SJCRH30 (cell line): ENCODE measurements around the gene TBC1D22A. TPM values are rescaled to one million over a fixed set of nuclear protein-coding genes. Genes with fewer than 3 reads are reported as not detected.
A peak's percentile ranks its signal among the peaks of the same experiment; 100 is the strongest.

Experiments used
- DNase-seq, 2 experiments: peaks; one replicate each; pipeline ENCODE4 v3.0.0-alpha.2; 2015 to 2020
- H3K27ac ChIP-seq: fragments of 250-450 bp; sonication (Bioruptor Pico); 2 replicates; pipeline ENCODE4 v1.5.1; 2020; ENCODE audit warnings: mild to moderate bottlenecking, moderate library complexity
- H3K27me3 ChIP-seq: fragments of 250-450 bp; sonication (Bioruptor Pico); 2 replicates; pipeline ENCODE4 v1.5.1; 2020; ENCODE audit warnings: mild to moderate bottlenecking, moderate library complexity
- H3K36me3 ChIP-seq: fragments of 250-450 bp; sonication (Bioruptor Pico); 2 replicates; pipeline ENCODE4 v1.5.1; 2020; ENCODE audit warnings: mild to moderate bottlenecking, moderate library complexity
- H3K4me1 ChIP-seq: fragments of 250-450 bp; sonication (Bioruptor Pico); 2 replicates; pipeline ENCODE4 v1.5.1; 2020; ENCODE audit warnings: mild to moderate bottlenecking, moderate library complexity
- H3K4me3 ChIP-seq: fragments of 250-450 bp; sonication (Bioruptor Pico); 2 replicates; pipeline ENCODE4 v1.5.1; 2020; ENCODE audit warnings: mild to moderate bottlenecking, moderate library complexity
- H3K9me3 ChIP-seq: fragments of 250-450 bp; sonication (Bioruptor Pico); replicated peaks from 2 replicates; pipeline ENCODE4 v1.5.1; 2020; ENCODE audit warnings: mild to moderate bottlenecking, moderate library complexity
- total RNA-seq: library from RNA; depleted of rRNA; stranded (reverse); fragments of >200 nt; shearing (Covaris generic); gene quantifications from 2 replicates; pipeline ENCODE4 v1.2.3, GENCODE V29; 2014

Gene TBC1D22A
- total RNA-seq, 1 experiment from 2014 or later = 8.9 TPM

GRCh38 chr22:47152938-47153337, 390.5 kb downstream of the TBC1D22A start:
- no peak for DNase-seq
- Histone ChIP-seq H3K27ac (no peak overlapping the region), H3K9me3 (no peaks in the 10 kb centered on the region), H3K4me3 (no peak overlapping the region), H3K36me3 (no peaks in the 10 kb centered on the region), H3K27me3 (no peaks in the 10 kb centered on the region), H3K4me1 (no peaks in the 10 kb centered on the region)

GRCh38 chr22:47153854-47154525, 391.5 kb downstream of the TBC1D22A start:
- no peak overlapping the region for H3K4me3 ChIP-seq
- no peaks in the 10 kb centered on the region for H3K36me3 ChIP-seq
- H3K9me3 ChIP-seq = no peaks in the 10 kb centered on the region
- no peaks in the 10 kb centered on the region for H3K4me1 ChIP-seq
- no peak overlapping the region for H3K27ac ChIP-seq
- no peak for DNase-seq
- no peaks in the 10 kb centered on the region for H3K27me3 ChIP-seq

- no peak for DNase-seq
- Histone ChIP-seq H3K4me1 (no peaks in the 10 kb centered on the region), H3K27ac (no peak overlapping the region), H3K9me3 (no peaks in the 10 kb centered on the region), H3K36me3 (no peaks in the 10 kb centered on the region), H3K4me3 (no peak overlapping the region), H3K27me3 (no peaks in the 10 kb centered on the region)
These were observed 392.2 kb downstream of the TBC1D22A start for GRCh38 chr22:47154621-47155081.

- Histone ChIP-seq H3K27me3 (no peaks in the 10 kb centered on the region), H3K27ac (no peak overlapping the region), H3K4me3 (no peak overlapping the region), H3K36me3 (no peaks in the 10 kb centered on the region), H3K4me1 (no peaks in the 10 kb centered on the region), H3K9me3 (no peaks in the 10 kb centered on the region)
- no peak for DNase-seq
These were observed 392.9 kb downstream of the TBC1D22A start for GRCh38 chr22:47155131-47155885.

DNA sequence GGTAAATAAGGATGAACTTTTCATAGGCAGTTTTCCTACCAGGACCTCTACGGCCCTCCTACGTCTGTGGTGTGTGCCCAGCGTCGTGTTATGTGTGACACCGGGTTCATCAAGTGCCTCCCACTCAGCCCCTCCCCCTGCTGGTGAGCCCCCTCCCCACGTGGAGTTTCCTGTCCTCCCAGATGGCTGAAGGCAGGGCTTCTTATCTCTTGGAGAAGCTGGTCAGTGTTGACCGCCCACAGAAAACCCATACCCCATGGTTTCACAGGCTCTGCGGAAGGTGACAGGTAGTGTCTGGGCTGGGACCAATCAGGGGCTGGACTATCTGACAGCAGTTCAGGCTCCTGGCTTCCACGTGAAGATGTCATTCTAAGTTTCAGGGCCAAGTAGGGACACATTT, 393.5 kb downstream of the TBC1D22A start:
- H3K27ac ChIP-seq = no peak overlapping the region
- H3K4me1 ChIP-seq = no peaks in the 10 kb centered on the region; the same call in 1 of the 2 replicates
- H3K27me3 ChIP-seq = no peaks in the 10 kb centered on the region
- no peak overlapping the region for H3K4me3 ChIP-seq
- DNase-seq = no peak
- no peaks in the 10 kb centered on the region for H3K36me3 ChIP-seq
- H3K9me3 ChIP-seq = no peaks in the 10 kb centered on the region

- no peaks in the 10 kb centered on the region for H3K9me3 ChIP-seq
- DNase-seq = no peak
These were observed 394.1 kb downstream of the TBC1D22A start for GRCh38 chr22:47156352-47157092.

GRCh38 chr22:47157093-47157420, 394.6 kb downstream of the TBC1D22A start:
- no peak for DNase-seq
- Histone ChIP-seq H3K4me1 (peaks cover 9% of the 10 kb centered on the region), H3K36me3 (no peaks in the 10 kb centered on the region), H3K27ac (no peak overlapping the region), H3K9me3 (no peaks in the 10 kb centered on the region), H3K27me3 (no peaks in the 10 kb centered on the region), H3K4me3 (no peak overlapping the region)

More at GRCh38 chr22:47156352-47157092, 394.1 kb downstream of the TBC1D22A start:
- no peak overlapping the region for H3K4me3 ChIP-seq
- H3K27me3 ChIP-seq = no peaks in the 10 kb centered on the region
- no peaks in the 10 kb centered on the region for H3K36me3 ChIP-seq
- H3K27ac ChIP-seq = no peak overlapping the region
- H3K4me1 ChIP-seq = peaks cover 4% of the 10 kb centered on the region

DNA sequence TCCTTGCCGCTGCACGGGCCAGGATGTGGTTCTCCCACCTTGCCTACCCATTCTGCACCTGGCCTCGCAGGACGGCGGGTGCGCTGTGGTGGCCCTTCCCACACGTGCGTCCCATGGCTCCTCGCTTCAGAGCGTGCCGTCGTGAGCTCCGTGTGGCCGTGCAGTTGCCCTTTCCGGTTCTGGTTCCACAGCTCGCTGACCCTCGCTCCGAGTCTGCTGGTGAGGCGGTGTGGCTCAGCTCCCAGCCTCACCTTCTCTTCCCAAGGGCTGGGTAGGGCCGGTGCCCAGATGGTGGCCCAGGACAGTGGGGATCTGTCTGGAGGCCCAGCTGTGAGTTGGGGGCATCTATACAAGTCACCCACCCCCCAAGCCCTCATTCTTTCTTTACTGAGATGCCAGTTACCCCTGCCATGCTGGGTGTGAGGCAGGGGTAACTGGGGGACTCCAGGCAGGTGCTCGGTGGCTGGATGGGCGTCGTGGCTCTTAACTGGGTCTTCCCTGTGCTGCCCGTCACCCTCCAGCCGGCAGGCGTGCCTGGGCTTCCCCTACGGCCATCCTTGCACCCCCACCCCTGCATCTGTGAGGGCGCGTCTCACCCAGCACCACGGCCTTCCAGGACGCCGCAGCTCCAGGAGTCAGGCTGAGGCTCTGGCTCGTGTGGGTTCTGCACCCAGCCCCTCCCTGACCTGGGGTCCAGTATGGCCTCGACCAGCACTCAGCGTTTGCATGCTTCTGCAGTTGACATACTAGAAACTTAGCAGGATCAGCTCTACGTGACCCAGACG, 395.2 kb downstream of the TBC1D22A start:
- Histone ChIP-seq H3K36me3 (no peaks in the 10 kb centered on the region), H3K27ac (no peak overlapping the region), H3K4me1 (peaks cover 9% of the 10 kb centered on the region), H3K27me3 (no peaks in the 10 kb centered on the region), H3K4me3 (no peak overlapping the region), H3K9me3 (no peaks in the 10 kb centered on the region)
- no peak for DNase-seq

- Histone ChIP-seq H3K9me3 (no peaks in the 10 kb centered on the region), H3K27ac (no peak overlapping the region), H3K4me3 (no peak overlapping the region), H3K27me3 (no peaks in the 10 kb centered on the region), H3K4me1 (peaks cover 9% of the 10 kb centered on the region), H3K36me3 (no peaks in the 10 kb centered on the region)
- DNase-seq = no peak
These were observed 396.0 kb downstream of the TBC1D22A start for GRCh38 chr22:47158457-47158856.

DNA sequence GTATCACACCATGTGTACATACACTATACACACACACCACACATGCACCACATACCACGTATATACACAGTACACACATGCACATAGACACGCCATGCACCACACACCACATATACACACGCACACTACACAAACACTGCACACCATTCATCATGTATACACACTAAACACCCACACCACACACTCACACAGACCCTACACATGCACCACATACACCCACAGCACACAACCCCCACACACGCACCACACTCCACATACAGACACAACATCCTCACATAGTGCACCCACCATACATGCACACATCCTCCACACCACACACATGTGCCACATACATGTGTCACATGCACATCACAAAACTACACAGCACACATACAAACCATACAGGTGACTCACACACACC, 397.1 kb downstream of the TBC1D22A start:
- Histone ChIP-seq H3K27me3 (no peaks in the 10 kb centered on the region), H3K36me3 (no peaks in the 10 kb centered on the region), H3K9me3 (no peaks in the 10 kb centered on the region), H3K4me1 (peaks cover 9% of the 10 kb centered on the region), H3K4me3 (no peak overlapping the region), H3K27ac (no peak overlapping the region)
- no peak for DNase-seq

- Histone ChIP-seq H3K4me1 (peaks cover 9% of the 10 kb centered on the region), H3K9me3 (no peaks in the 10 kb centered on the region), H3K27ac (no peak overlapping the region), H3K36me3 (no peaks in the 10 kb centered on the region), H3K27me3 (no peaks in the 10 kb centered on the region), H3K4me3 (no peak overlapping the region)
- DNase-seq = no peak
These were observed 397.7 kb downstream of the TBC1D22A start for GRCh38 chr22:47160141-47160541.

- Histone ChIP-seq H3K4me1 (peaks cover 9% of the 10 kb centered on the region), H3K27me3 (no peaks in the 10 kb centered on the region), H3K27ac (no peak overlapping the region), H3K36me3 (no peaks in the 10 kb centered on the region), H3K9me3 (no peaks in the 10 kb centered on the region), H3K4me3 (no peak overlapping the region)
- DNase-seq = no peak
These were observed 398.5 kb downstream of the TBC1D22A start for GRCh38 chr22:47160781-47161520.

- peak; percentile 77 to 79 for DNase-seq
- Histone ChIP-seq H3K27ac (no peak overlapping the region), H3K36me3 (no peaks in the 10 kb centered on the region), H3K27me3 (no peaks in the 10 kb centered on the region), H3K4me3 (no peak overlapping the region), H3K4me1 (peaks cover 9% of the 10 kb centered on the region), H3K9me3 (no peaks in the 10 kb centered on the region)
These were observed 399.2 kb downstream of the TBC1D22A start for GRCh38 chr22:47161631-47162030.

- no peak overlapping the region for H3K4me3 ChIP-seq
- H3K4me1 ChIP-seq = peaks cover 9% of the 10 kb centered on the region
- no peak for DNase-seq
- H3K36me3 ChIP-seq = no peaks in the 10 kb centered on the region
- no peaks in the 10 kb centered on the region for H3K9me3 ChIP-seq
- no peaks in the 10 kb centered on the region for H3K27me3 ChIP-seq
- H3K27ac ChIP-seq = no peak overlapping the region
These were observed 400.4 kb downstream of the TBC1D22A start for GRCh38 chr22:47162865-47163264.
